Common myeloid progenitor, CD34-positive (primary cell): ENCODE measurements around the gene AQP12A.

Experiments
- CTCF ChIA-PET: fragments of 350-600 bp; sonication (Branson Sonifier 250); formaldehyde crosslinking; loops from one replicate; lab custom pipeline; 2021; ENCODE audit warnings: antibody characterized with exemption; lab: Charles Lee
- POLR2A ChIA-PET: fragments of 350-600 bp; sonication (Branson Sonifier 250); formaldehyde crosslinking; loops from one replicate; lab custom pipeline; 2021; ENCODE audit warnings: antibody characterized with exemption; lab: Charles Lee
- DNase-seq, 3 donors: peaks; one replicate each; pipeline versions ENCODE4 v3.0.0 to v3.0.0-alpha.2; 2013
- H3K27ac ChIP-seq, 2 experiments: 1 replicate in 1 of 2; 2 replicates in 1 of 2; pipeline ENCODE4 v1.7.0; 2013; ENCODE audit warnings: inconsistent platforms in 2 of 2, low read length in 2 of 2, mild to moderate bottlenecking in 2 of 2, low read depth in 1 of 2, moderate library complexity in 1 of 2; ENCODE audit not compliant: severe bottlenecking in 2 of 2, insufficient read depth in 1 of 2, poor library complexity in 1 of 2
- H3K27me3 ChIP-seq, 5 experiments: replicated peaks in 2 of 5; 1 replicate in 3 of 5; 2 replicates in 2 of 5; pipeline versions ENCODE4 v1.6.1 to v1.7.0; 2013; ENCODE audit warnings: low read length in 4 of 5, mild to moderate bottlenecking in 2 of 5, moderate library complexity in 2 of 5, inconsistent platforms in 1 of 5; ENCODE audit not compliant: insufficient read depth in 5 of 5, control insufficient read depth in 4 of 5
- H3K36me3 ChIP-seq, 4 experiments: 1 replicate in 2 of 4; 2 replicates in 2 of 4; pipeline versions ENCODE4 v1.6.1 to v1.7.0; 2013; ENCODE audit warnings: low read length in 3 of 4, control low read depth in 1 of 4, mild to moderate bottlenecking in 1 of 4; ENCODE audit not compliant: control insufficient read depth in 4 of 4, insufficient read depth in 4 of 4
- H3K4me1 ChIP-seq, 4 experiments: 1 replicate in 3 of 4; 2 replicates in 1 of 4; pipeline versions ENCODE4 v1.6.1 to v1.7.1; 2013; ENCODE audit warnings: low read length in 3 of 4, mild to moderate bottlenecking in 3 of 4, control low read depth in 1 of 4, inconsistent platforms in 1 of 4, moderate library complexity in 1 of 4; ENCODE audit not compliant: control insufficient read depth in 4 of 4, insufficient read depth in 4 of 4; ENCODE audit errors: control extremely low read depth in 1 of 4
- H3K4me3 ChIP-seq, 7 experiments: 1 replicate in 4 of 7; 2 replicates in 3 of 7; pipeline versions ENCODE4 v1.5.1 to v1.7.0; 2013; ENCODE audit warnings: mild to moderate bottlenecking in 7 of 7, low read length in 6 of 7, moderate library complexity in 6 of 7, inconsistent platforms in 2 of 7, low read depth in 2 of 7, control low read depth in 1 of 7; ENCODE audit not compliant: insufficient read depth in 4 of 7, control insufficient read depth in 1 of 7; ENCODE audit errors: extremely low read depth in 1 of 7
- H3K9me3 ChIP-seq, 5 experiments: 1 replicate in 4 of 5; 2 replicates in 1 of 5; pipeline versions ENCODE4 v1.6.1 to v1.7.1; 2013; ENCODE audit warnings: low read length in 4 of 5, mild to moderate bottlenecking in 2 of 5, inconsistent platforms in 1 of 5, low read depth in 1 of 5, moderate library complexity in 1 of 5; ENCODE audit not compliant: control insufficient read depth in 4 of 5, insufficient read depth in 2 of 5; ENCODE audit errors: control extremely low read depth in 1 of 5
- WGBS: methylation state at CpG from one replicate; pipeline ENCODE4 v1.1.5; 2013; ENCODE audit not compliant: insufficient coverage; 5-methylcytosine and 5-hydroxymethylcytosine counted together

Gene AQP12A

DNA sequence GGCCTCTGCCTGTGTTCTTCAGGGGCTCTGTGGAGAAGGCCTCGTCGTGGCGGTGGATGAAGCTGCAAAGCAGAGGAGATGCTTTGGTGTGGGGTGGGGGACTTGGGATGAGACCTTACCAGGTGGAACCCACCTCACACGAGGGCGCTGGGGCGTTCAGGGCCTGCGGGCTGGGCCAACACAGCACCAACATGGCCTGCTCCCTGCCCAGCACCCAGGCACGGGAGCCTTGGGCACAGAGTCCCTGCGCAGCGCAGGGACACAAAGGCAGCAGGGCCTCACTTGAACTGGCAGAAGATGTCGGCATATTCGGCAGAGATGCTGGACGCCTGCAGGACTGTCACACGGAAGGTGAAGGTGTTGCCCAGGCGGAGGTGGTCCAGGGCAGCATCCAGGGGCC is 53.8 kb downstream of the AQP12A start:
- Histone ChIP-seq H3K36me3 (no peaks in the 10 kb centered on the region), H3K4me3 (no peak overlapping the region), H3K27ac (no peak overlapping the region), H3K4me1 (no peaks in the 10 kb centered on the region), H3K9me3 (no peaks in the 10 kb centered on the region), H3K27me3 (no peaks in the 10 kb centered on the region)
- no peak for DNase-seq
- CTCF ChIA-PET: no interaction called here
- WGBS: 98% methylated on average over 14 of the region's 15 CpGs
- POLR2A ChIA-PET: no interaction called here

DNA sequence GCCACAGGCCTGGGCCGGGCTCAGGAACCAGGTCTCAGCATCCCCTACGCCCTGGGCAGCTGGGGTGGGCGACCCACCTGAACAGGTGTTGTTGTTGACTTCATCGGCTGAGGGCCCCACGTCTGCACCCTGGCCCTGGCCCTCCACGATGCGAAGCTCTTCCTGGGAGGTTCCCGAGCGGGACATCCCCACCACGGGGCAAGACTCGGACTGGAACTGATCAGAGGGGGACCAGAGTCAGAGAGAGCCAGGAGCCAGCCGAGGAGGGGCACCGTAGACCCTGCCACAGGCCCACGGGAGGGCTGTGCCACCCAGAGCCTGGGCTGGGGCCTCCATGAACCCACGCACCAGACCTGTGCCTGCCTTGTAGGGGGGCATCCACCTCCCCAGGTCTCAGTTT is 54.3 kb downstream of the AQP12A start:
- 94% methylated on average over 15 of the region's 15 CpGs for WGBS
- ChIA-PET POLR2A (no interaction called here), CTCF (no interaction called here)
- Histone ChIP-seq H3K27me3 (no peaks in the 10 kb centered on the region), H3K36me3 (no peaks in the 10 kb centered on the region), H3K4me3 (no peak overlapping the region), H3K27ac (no peak overlapping the region), H3K4me1 (no peaks in the 10 kb centered on the region), H3K9me3 (no peaks in the 10 kb centered on the region)
- DNase-seq: no peak

- H3K27ac ChIP-seq: no peak overlapping the region
- H3K4me3 ChIP-seq: no peak overlapping the region
- H3K4me1 ChIP-seq: no peaks in the 10 kb centered on the region
- ChIA-PET POLR2A (no interaction called here), CTCF (no interaction called here)
- no peak for DNase-seq
- H3K36me3 ChIP-seq: no peaks in the 10 kb centered on the region
- WGBS: 98% methylated on average over 12 of the region's 16 CpGs
- H3K27me3 ChIP-seq: no peaks in the 10 kb centered on the region
- no peaks in the 10 kb centered on the region for H3K9me3 ChIP-seq
These were observed 55.0 kb downstream of the AQP12A start for GRCh38 chr2:240746671-240747070.

DNA sequence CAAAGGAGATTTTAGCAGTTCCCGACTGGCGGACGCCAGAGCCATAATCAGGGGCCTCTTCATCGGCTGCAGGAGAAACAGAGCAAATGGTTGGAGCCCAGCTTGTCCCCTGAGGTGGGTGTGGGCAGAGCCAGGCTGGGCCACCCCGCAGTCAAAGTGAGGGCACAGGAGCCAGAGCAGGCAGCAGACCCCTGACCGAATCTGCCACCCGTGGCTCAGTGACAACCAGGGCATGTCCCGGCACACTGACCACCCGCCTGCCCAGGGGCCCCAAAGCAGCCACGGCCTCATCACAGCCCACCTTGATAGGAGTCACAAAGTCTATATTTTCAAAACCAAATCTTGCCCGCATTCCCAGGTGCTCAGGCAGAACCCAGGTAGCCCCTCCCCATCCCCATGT is 55.6 kb downstream of the AQP12A start:
- DNase-seq: no peak
- POLR2A ChIA-PET: no interaction called here
- CTCF ChIA-PET: interaction anchor here (1.3 kb wide), 1 partner anchor 13 kb away, joined by 3 read pairs; no protein-coding TSS in a partner anchor
- Histone ChIP-seq H3K9me3 (no peaks in the 10 kb centered on the region), H3K27ac (no peak overlapping the region), H3K27me3 (no peaks in the 10 kb centered on the region), H3K4me1 (no peaks in the 10 kb centered on the region), H3K36me3 (no peaks in the 10 kb centered on the region), H3K4me3 (no peak overlapping the region)
- 97% methylated on average over 10 of the region's 11 CpGs for WGBS
